H9 (cell line): ENCODE data around the gene RNF180. TPM values are rescaled to one million over a fixed set of nuclear protein-coding genes. Genes with fewer than 3 reads are reported as not detected.

Source experiments
- DNase-seq: peaks from one replicate; pipeline ENCODE4 v3.0.0-alpha.2; 2017
- H2AFZ ChIP-seq: one replicate; pipeline ENCODE4 v1.6.1; 2013; ENCODE audit warnings: mild to moderate bottlenecking, low read length, control low read depth, moderate library complexity
- H2AK5ac ChIP-seq: 2 replicates; pipeline ENCODE4 v1.6.1; 2013; ENCODE audit warnings: low read length, control low read depth, mixed read lengths; ENCODE audit not compliant: insufficient read length
- H2BK120ac ChIP-seq: one replicate; pipeline ENCODE4 v1.6.1; 2013; ENCODE audit warnings: low read depth, mild to moderate bottlenecking, low read length, control low read depth, inconsistent platforms; ENCODE audit not compliant: poor library complexity, severe bottlenecking
- H2BK12ac ChIP-seq: 2 replicates; pipeline ENCODE4 v1.6.1; 2013; ENCODE audit warnings: low read length, control low read depth, mixed read lengths, low read depth; ENCODE audit not compliant: insufficient read length
- H2BK15ac ChIP-seq: 2 replicates; pipeline ENCODE4 v1.6.1; 2013; ENCODE audit warnings: low read depth, low read length, control low read depth
- H2BK20ac ChIP-seq: one replicate; pipeline ENCODE4 v1.6.1; 2013; ENCODE audit warnings: low read depth, mild to moderate bottlenecking, low read length, control low read depth, inconsistent platforms; ENCODE audit not compliant: poor library complexity, severe bottlenecking
- H2BK5ac ChIP-seq: 2 replicates; pipeline ENCODE4 v1.6.1; 2013; ENCODE audit warnings: low read length, control low read depth, mixed read lengths; ENCODE audit not compliant: insufficient read length
- H3K14ac ChIP-seq: 2 replicates; pipeline ENCODE4 v1.6.1; 2013; ENCODE audit warnings: low read length, control low read depth; ENCODE audit not compliant: insufficient read depth
- H3K18ac ChIP-seq: 2 replicates; pipeline ENCODE4 v1.6.1; 2013; ENCODE audit warnings: low read depth, mild to moderate bottlenecking, mixed read lengths, low read length, control low read depth; ENCODE audit not compliant: insufficient read length
- H3K23ac ChIP-seq: 2 replicates; pipeline ENCODE4 v1.6.1; 2013; ENCODE audit warnings: low read length, control low read depth, mixed read lengths, low read depth; ENCODE audit not compliant: insufficient read length
- H3K23me2 ChIP-seq: 2 replicates; pipeline ENCODE4 v1.6.1; 2013; ENCODE audit warnings: low read depth, mild to moderate bottlenecking, mixed read lengths, low read length, control low read depth; ENCODE audit not compliant: insufficient read length, poor library complexity, severe bottlenecking
- H3K27ac ChIP-seq: 2 replicates; pipeline ENCODE4 v1.5.1; 2013; ENCODE audit warnings: low read length, control low read depth, mixed read lengths, low read depth; ENCODE audit not compliant: insufficient read length
- H3K27me3 ChIP-seq: 2 replicates; pipeline ENCODE4 v1.6.1; 2013; ENCODE audit warnings: low read length, control low read depth, inconsistent platforms; ENCODE audit not compliant: insufficient read depth
- H3K4ac ChIP-seq: 2 replicates; pipeline ENCODE4 v1.6.1; 2013; ENCODE audit warnings: low read depth, mild to moderate bottlenecking, control low read depth, inconsistent platforms, low read length, moderate library complexity
- H3K4me1 ChIP-seq: 2 replicates; pipeline ENCODE4 v1.6.1; 2013; ENCODE audit warnings: low read length, control low read depth, inconsistent platforms; ENCODE audit not compliant: insufficient read depth
- H3K4me2 ChIP-seq: 2 replicates; pipeline ENCODE4 v1.6.1; 2013; ENCODE audit warnings: low read length, control low read depth, mixed read lengths; ENCODE audit not compliant: insufficient read length, insufficient read depth
- H3K56ac ChIP-seq: 2 replicates; pipeline ENCODE4 v1.6.1; 2013; ENCODE audit warnings: low read depth, mild to moderate bottlenecking, mixed read lengths, low read length, control low read depth; ENCODE audit not compliant: insufficient read length
- H3K79me1 ChIP-seq: 2 replicates; pipeline ENCODE4 v1.6.1; 2013; ENCODE audit warnings: low read depth, mild to moderate bottlenecking, moderate library complexity, low read length, control low read depth, inconsistent platforms; ENCODE audit not compliant: insufficient read depth, poor library complexity, severe bottlenecking
- H3K79me2 ChIP-seq: 2 replicates; pipeline ENCODE4 v1.6.1; 2013; ENCODE audit warnings: low read length, control low read depth, inconsistent platforms; ENCODE audit not compliant: insufficient read depth
- H3K9ac ChIP-seq: 2 replicates; pipeline ENCODE4 v1.6.1; 2013; ENCODE audit warnings: low read length, control low read depth, mixed read lengths; ENCODE audit not compliant: insufficient read length; ENCODE audit errors: extremely low read depth
- H3K9me3 ChIP-seq: one replicate; pipeline ENCODE4 v1.6.1; 2013; ENCODE audit warnings: low read depth, low read length, inconsistent platforms; ENCODE audit not compliant: control insufficient read depth
- H3T11ph ChIP-seq: one replicate; pipeline ENCODE4 v1.6.1; 2013; ENCODE audit warnings: mild to moderate bottlenecking, low read length, control low read depth, inconsistent platforms
- H4K20me1 ChIP-seq: one replicate; pipeline ENCODE4 v1.6.1; 2013; ENCODE audit not compliant: control insufficient read depth, insufficient read length, insufficient read depth
- H4K5ac ChIP-seq: 2 replicates; pipeline ENCODE4 v1.6.1; 2013; ENCODE audit warnings: low read depth, mild to moderate bottlenecking, mixed read lengths, low read length, control low read depth; ENCODE audit not compliant: insufficient read length
- H4K8ac ChIP-seq: replicated peaks from 2 replicates; pipeline ENCODE4 v1.6.1; 2013; ENCODE audit warnings: low read length, control low read depth, mixed read lengths, low read depth; ENCODE audit not compliant: insufficient read length
- H4K91ac ChIP-seq: 2 replicates; pipeline ENCODE4 v1.6.1; 2013; ENCODE audit warnings: low read depth, mild to moderate bottlenecking, moderate library complexity, mixed read lengths, low read length, control low read depth; ENCODE audit not compliant: insufficient read length
- H3K27ac Mint-ChIP-seq, 3 experiments: 2 replicates in 2 of 3; 3 replicates in 1 of 3; pipeline ENCODE4 v1.8.0; 2020 to 2021; ENCODE audit warnings: mixed read lengths in 3 of 3, mild to moderate bottlenecking in 1 of 3, moderate library complexity in 1 of 3
- H3K27me3 Mint-ChIP-seq: 2 replicates; pipeline ENCODE4 v1.8.0; 2021; ENCODE audit warnings: low read depth, mild to moderate bottlenecking, moderate library complexity, mixed read lengths
- H3K36me3 Mint-ChIP-seq, 3 experiments: 2 replicates in 2 of 3; 3 replicates in 1 of 3; pipeline ENCODE4 v1.8.0; 2020 to 2021; ENCODE audit warnings: low read depth in 3 of 3, mixed read lengths in 3 of 3; ENCODE audit not compliant: insufficient read depth in 1 of 3
- H3K4me1 Mint-ChIP-seq, 2 experiments: 2 replicates each; pipeline ENCODE4 v1.8.0; 2020; ENCODE audit warnings: mixed read lengths in 2 of 2
- H3K4me3 Mint-ChIP-seq, 2 experiments: 2 replicates in 1 of 2; 3 replicates in 1 of 2; pipeline ENCODE4 v1.8.0; 2020 to 2021; ENCODE audit warnings: mild to moderate bottlenecking in 2 of 2, mixed read lengths in 2 of 2, moderate library complexity in 1 of 2
- H3K9me3 Mint-ChIP-seq, 2 experiments: 2 replicates in 1 of 2; 3 replicates in 1 of 2; pipeline ENCODE4 v1.8.0; 2020; ENCODE audit warnings: mild to moderate bottlenecking in 2 of 2, mixed read lengths in 2 of 2, moderate library complexity in 1 of 2
- CTCF ChIP-seq: fragments of 200-600 bp; sonication (generic); conservative IDR thresholded peaks from 3 replicates; pipeline ENCODE4 v1.8.0; 2021; ENCODE audit warnings: antibody characterized with exemption, mild to moderate bottlenecking
- WGBS: extraction: QIAGEN DNeasy Blood & Tissue Kit; methylation state at CpG from one replicate; pipeline ENCODE4 v1.1.7; 2013; ENCODE audit warnings: missing lambda C conversion rate, low lambda C conversion rate, mixed read lengths; ENCODE audit not compliant: insufficient read length; ENCODE audit errors: extremely low coverage; 5-methylcytosine and 5-hydroxymethylcytosine counted together
- total RNA-seq: library from RNA; stranded (reverse); gene quantifications from 2 replicates; pipeline ENCODE4 v1.2.1, GENCODE V29; 2021

The RNF180 gene
- total RNA-seq, 1 experiment from 2014 or later = 2.5 TPM

GRCh38 chr5:64160201-64160600 is 5.4 kb upstream of the RNF180 start:
- no peaks in the 10 kb centered on the region for H3K79me1 ChIP-seq
- H3K18ac ChIP-seq = no peak overlapping the region
- H3K23me2 ChIP-seq = peaks cover 2% of the 10 kb centered on the region
- H3K27ac ChIP-seq = no peak overlapping the region
- H3K9ac ChIP-seq = no peak overlapping the region
- no peak overlapping the region for H3K27ac Mint-ChIP-seq
- H3K9me3 ChIP-seq = no peaks in the 10 kb centered on the region
- no peak overlapping the region for H3K56ac ChIP-seq
- H3K9me3 Mint-ChIP-seq = no peaks in the 10 kb centered on the region
- H2BK5ac ChIP-seq = no peak overlapping the region
- H3K4me3 Mint-ChIP-seq = no peak overlapping the region
- H3K27me3 ChIP-seq = no peaks in the 10 kb centered on the region
- WGBS = no CpG with 5 or more reads among the region's 6 CpGs
- H2BK12ac ChIP-seq = no peak overlapping the region
- no peak for TF ChIP-seq CTCF
- H3K4ac ChIP-seq = no peak overlapping the region
- H4K20me1 ChIP-seq = no peaks in the 10 kb centered on the region
- H4K8ac ChIP-seq = no peak overlapping the region
- no peak for DNase-seq
- H2AFZ ChIP-seq = no peak overlapping the region
- H3K36me3 Mint-ChIP-seq = no peaks in the 10 kb centered on the region
- no peak overlapping the region for H2BK120ac ChIP-seq
- H4K5ac ChIP-seq = no peak overlapping the region
- no peak overlapping the region for H3T11ph ChIP-seq
- no peak overlapping the region for H2BK15ac ChIP-seq
- H2AK5ac ChIP-seq = no peak overlapping the region
- H4K91ac ChIP-seq = no peak overlapping the region
- peaks cover 3 to 7% of the 10 kb centered on the region in 2 experiments; a peak in 3 of 4 replicates for H3K4me1 Mint-ChIP-seq
- H3K79me2 ChIP-seq = no peaks in the 10 kb centered on the region
- H3K14ac ChIP-seq = no peak overlapping the region
- H3K4me1 ChIP-seq = no peaks in the 10 kb centered on the region
- peaks cover 19% of the 10 kb centered on the region for H3K27me3 Mint-ChIP-seq
- no peak overlapping the region for H3K23ac ChIP-seq
- no peak overlapping the region for H3K4me2 ChIP-seq
- H2BK20ac ChIP-seq = no peak overlapping the region
